Activated naive CD8-positive, alpha-beta T cell treated with anti-CD3 and anti-CD28 coated beads for 36 hours (primary cell): Measurements from ENCODE around the gene LRMDA. TPM values are rescaled to one million over a fixed set of nuclear protein-coding genes. Genes with fewer than 3 reads are reported as not detected.
"Not testable (repeated sequence)": the region's sequence is repeated elsewhere in the genome, so short reads cannot be mapped to it uniquely, and the experiment has no call there.

Experiments
- DNase-seq: peaks from one replicate; pipeline ENCODE4 v3.0.0; 2021
- H3K27ac Mint-ChIP-seq: one replicate; pipeline ENCODE4 v1.8.0; 2022; ENCODE audit warnings: mild to moderate bottlenecking, moderate library complexity, mixed read lengths
- H3K27me3 Mint-ChIP-seq: one replicate; pipeline ENCODE4 v1.8.0; 2022; ENCODE audit warnings: mild to moderate bottlenecking, mixed read lengths
- H3K36me3 Mint-ChIP-seq: one replicate; pipeline ENCODE4 v1.8.0; 2021; ENCODE audit warnings: mild to moderate bottlenecking, mixed read lengths
- H3K4me1 Mint-ChIP-seq: one replicate; pipeline ENCODE4 v1.8.0; 2021; ENCODE audit warnings: mixed read lengths
- H3K4me3 Mint-ChIP-seq: one replicate; pipeline ENCODE4 v1.8.0; 2022; ENCODE audit warnings: mild to moderate bottlenecking, moderate library complexity, mixed read lengths
- H3K9me3 Mint-ChIP-seq: one replicate; pipeline ENCODE4 v1.8.0; 2022; ENCODE audit warnings: mixed read lengths
- total RNA-seq, 2 experiments: library from RNA; stranded (reverse); gene quantifications; one replicate each; pipeline ENCODE4 v1.2.3, GENCODE V29; 2021

LRMDA gene
- total RNA-seq, 2 experiments from 2014 or later, result not detected

- Mint-ChIP-seq H3K4me3 (no peak overlapping the region), H3K9me3 (no peaks in the 10 kb centered on the region), H3K27me3 (no peaks in the 10 kb centered on the region), H3K36me3 (no peaks in the 10 kb centered on the region), H3K27ac (no peak overlapping the region), H3K4me1 (no peaks in the 10 kb centered on the region)
- DNase-seq, result no peak
Measured at GRCh38 chr10:76122056-76122455, 690.6 kb downstream of the LRMDA start.

GRCh38 chr10:76124280-76124679, 692.9 kb downstream of the LRMDA start:
- Mint-ChIP-seq H3K9me3 (no peaks in the 10 kb centered on the region), H3K4me3 (no peak overlapping the region), H3K4me1 (no peaks in the 10 kb centered on the region), H3K27me3 (no peaks in the 10 kb centered on the region), H3K36me3 (no peaks in the 10 kb centered on the region), H3K27ac (no peak overlapping the region)
- no peak for DNase-seq

- Mint-ChIP-seq H3K27me3 (no peaks in the 10 kb centered on the region), H3K36me3 (no peaks in the 10 kb centered on the region), H3K4me1 (no peaks in the 10 kb centered on the region), H3K27ac (no peak overlapping the region), H3K4me3 (no peak overlapping the region), H3K9me3 (no peaks in the 10 kb centered on the region)
- DNase-seq, result no peak
Measured at GRCh38 chr10:76125900-76126299, 694.5 kb downstream of the LRMDA start.

GRCh38 chr10:76126607-76127527, 695.4 kb downstream of the LRMDA start:
- Mint-ChIP-seq H3K27ac (no peak overlapping the region), H3K9me3 (no peaks in the 10 kb centered on the region), H3K4me3 (no peak overlapping the region), H3K4me1 (no peaks in the 10 kb centered on the region), H3K27me3 (peaks cover 3% of the 10 kb centered on the region), H3K36me3 (no peaks in the 10 kb centered on the region)
- DNase-seq, result no peak

- Mint-ChIP-seq H3K36me3 (no peaks in the 10 kb centered on the region), H3K27me3 (peaks cover 3% of the 10 kb centered on the region), H3K9me3 (no peaks in the 10 kb centered on the region), H3K4me1 (no peaks in the 10 kb centered on the region), H3K27ac (no peak overlapping the region), H3K4me3 (no peak overlapping the region)
- DNase-seq, result no peak
Measured at GRCh38 chr10:76127984-76128589, 696.7 kb downstream of the LRMDA start.

GRCh38 chr10:76129213-76129612, 697.8 kb downstream of the LRMDA start:
- Mint-ChIP-seq H3K4me1 (no peaks in the 10 kb centered on the region), H3K36me3 (no peaks in the 10 kb centered on the region)

GRCh38 chr10:76130892-76131291, 699.5 kb downstream of the LRMDA start:
- no peaks in the 10 kb centered on the region for H3K9me3 Mint-ChIP-seq
- H3K4me1 Mint-ChIP-seq, result no peaks in the 10 kb centered on the region
- peaks cover 3% of the 10 kb centered on the region for H3K27me3 Mint-ChIP-seq
- H3K27ac Mint-ChIP-seq, result no peak overlapping the region
- no peaks in the 10 kb centered on the region for H3K36me3 Mint-ChIP-seq
- H3K4me3 Mint-ChIP-seq, result no peak overlapping the region
- no peak for DNase-seq

More at GRCh38 chr10:76129213-76129612, 697.8 kb downstream of the LRMDA start:
- DNase-seq, result no peak
- H3K27ac Mint-ChIP-seq, result no peak overlapping the region
- peaks cover 3% of the 10 kb centered on the region for H3K27me3 Mint-ChIP-seq
- no peak overlapping the region for H3K4me3 Mint-ChIP-seq
- H3K9me3 Mint-ChIP-seq, result no peaks in the 10 kb centered on the region

- H3K27ac Mint-ChIP-seq, result no peak overlapping the region
- H3K4me3 Mint-ChIP-seq, result no peak overlapping the region
- peaks cover 3% of the 10 kb centered on the region for H3K27me3 Mint-ChIP-seq
- DNase-seq, result no peak
- no peaks in the 10 kb centered on the region for H3K36me3 Mint-ChIP-seq
- no peaks in the 10 kb centered on the region for H3K4me1 Mint-ChIP-seq
- H3K9me3 Mint-ChIP-seq, result no peaks in the 10 kb centered on the region
Measured at GRCh38 chr10:76133597-76134255, 702.3 kb downstream of the LRMDA start.

- DNase-seq, result no peak
- no peaks in the 10 kb centered on the region for H3K9me3 Mint-ChIP-seq
- H3K36me3 Mint-ChIP-seq, result no peaks in the 10 kb centered on the region
- H3K4me3 Mint-ChIP-seq, result no peak overlapping the region
- peaks cover 2% of the 10 kb centered on the region for H3K4me1 Mint-ChIP-seq
- H3K27ac Mint-ChIP-seq, result no peak overlapping the region
- H3K27me3 Mint-ChIP-seq, result no peaks in the 10 kb centered on the region
Measured at GRCh38 chr10:76136961-76137360, 705.5 kb downstream of the LRMDA start.

- Mint-ChIP-seq H3K27me3 (no peaks in the 10 kb centered on the region), H3K4me3 (no peak overlapping the region), H3K9me3 (no peaks in the 10 kb centered on the region), H3K4me1 (peaks cover 2% of the 10 kb centered on the region), H3K36me3 (no peaks in the 10 kb centered on the region), H3K27ac (no peak overlapping the region)
- no peak for DNase-seq
Measured at GRCh38 chr10:76138286-76138685, 706.9 kb downstream of the LRMDA start.

GRCh38 chr10:76138906-76139305, 707.5 kb downstream of the LRMDA start:
- no peaks in the 10 kb centered on the region for H3K9me3 Mint-ChIP-seq
- DNase-seq, result no peak
- H3K4me3 Mint-ChIP-seq, result no peak overlapping the region
- H3K4me1 Mint-ChIP-seq, result peaks cover 2% of the 10 kb centered on the region
- no peak overlapping the region for H3K27ac Mint-ChIP-seq
- H3K36me3 Mint-ChIP-seq, result no peaks in the 10 kb centered on the region
- no peaks in the 10 kb centered on the region for H3K27me3 Mint-ChIP-seq

GRCh38 chr10:76139431-76139830, 708.0 kb downstream of the LRMDA start:
- no peaks in the 10 kb centered on the region for H3K9me3 Mint-ChIP-seq
- no peak for DNase-seq
- no peaks in the 10 kb centered on the region for H3K27me3 Mint-ChIP-seq
- H3K36me3 Mint-ChIP-seq, result no peaks in the 10 kb centered on the region
- peak overlapping the region; percentile 13 for H3K27ac Mint-ChIP-seq
- H3K4me1 Mint-ChIP-seq, result peaks cover 2% of the 10 kb centered on the region
- H3K4me3 Mint-ChIP-seq, result no peak overlapping the region

GRCh38 chr10:76141376-76141775, 710.0 kb downstream of the LRMDA start:
- no peak for DNase-seq
- no peak overlapping the region for H3K27ac Mint-ChIP-seq
- H3K27me3 Mint-ChIP-seq, result no peaks in the 10 kb centered on the region
- no peak overlapping the region for H3K4me3 Mint-ChIP-seq
- peaks cover 1% of the 10 kb centered on the region for H3K9me3 Mint-ChIP-seq
- H3K4me1 Mint-ChIP-seq, result peaks cover 2% of the 10 kb centered on the region
- H3K36me3 Mint-ChIP-seq, result no peaks in the 10 kb centered on the region

- H3K36me3 Mint-ChIP-seq, H3K4me1 Mint-ChIP-seq, H3K9me3 Mint-ChIP-seq, H3K4me3 Mint-ChIP-seq, H3K27me3 Mint-ChIP-seq, H3K27ac Mint-ChIP-seq, DNase-seq: not testable (repeated sequence)
Measured at GRCh38 chr10:76148217-76148616, 716.8 kb downstream of the LRMDA start.

- Mint-ChIP-seq H3K9me3 (peaks cover 6% of the 10 kb centered on the region), H3K4me3 (no peak overlapping the region), H3K27ac (no peak overlapping the region), H3K36me3 (no peaks in the 10 kb centered on the region), H3K27me3 (no peaks in the 10 kb centered on the region), H3K4me1 (no peaks in the 10 kb centered on the region)
- no peak for DNase-seq
Measured at GRCh38 chr10:76149182-76149581, 717.8 kb downstream of the LRMDA start.
